Osteocyte (in vitro differentiated cells): ENCODE results near the gene FLII. TPM values are rescaled to one million over a fixed set of nuclear protein-coding genes. Genes with fewer than 3 reads are reported as not detected.

Source experiments
- DNase-seq: peaks from one replicate; pipeline ENCODE4 v3.0.0; 2021; ENCODE audit warnings: mixed read lengths; ENCODE audit not compliant: unreplicated experiment; ENCODE audit errors: extremely low spot score
- H3K27ac Mint-ChIP-seq: one replicate; pipeline ENCODE4 v1.8.0; 2021; ENCODE audit warnings: mild to moderate bottlenecking, mixed read lengths; ENCODE audit not compliant: unreplicated experiment
- H3K27me3 Mint-ChIP-seq: one replicate; pipeline ENCODE4 v1.8.0; 2021; ENCODE audit warnings: mixed read lengths; ENCODE audit not compliant: unreplicated experiment
- H3K36me3 Mint-ChIP-seq: one replicate; pipeline ENCODE4 v1.8.0; 2021; ENCODE audit warnings: mixed read lengths; ENCODE audit not compliant: unreplicated experiment
- H3K4me1 Mint-ChIP-seq: one replicate; pipeline ENCODE4 v1.8.0; 2021; ENCODE audit warnings: mixed read lengths; ENCODE audit not compliant: unreplicated experiment
- H3K4me3 Mint-ChIP-seq: one replicate; pipeline ENCODE4 v1.8.0; 2021; ENCODE audit warnings: mild to moderate bottlenecking, moderate library complexity, mixed read lengths; ENCODE audit not compliant: unreplicated experiment
- H3K9me3 Mint-ChIP-seq: one replicate; pipeline ENCODE4 v1.8.0; 2021; ENCODE audit warnings: mixed read lengths; ENCODE audit not compliant: unreplicated experiment
- CTCF ChIP-seq: fragments of 200-600 bp; sonication (generic); IDR thresholded peaks from 2 replicates; pipeline ENCODE4 v1.5.0; 2021; ENCODE audit warnings: antibody characterized with exemption, mild to moderate bottlenecking, moderate library complexity
- total RNA-seq: library from RNA; stranded (reverse); gene quantifications from 2 replicates; pipeline ENCODE4 v1.2.1, GENCODE V29; 2021

Gene FLII
- total RNA-seq, 1 donor from 2014 or later = 214 TPM

- Mint-ChIP-seq H3K27ac (no peak overlapping the region), H3K36me3 (peaks cover 10% of the 10 kb centered on the region), H3K27me3 (no peaks in the 10 kb centered on the region), H3K4me3 (no peak overlapping the region), H3K4me1 (peaks cover 20% of the 10 kb centered on the region), H3K9me3 (no peaks in the 10 kb centered on the region)
- DNase-seq = no peak
- TF ChIP-seq CTCF = no peak
These were observed 5.5 kb upstream of the FLII start for GRCh38 chr17:18263885-18264682.

- peaks cover 26% of the 10 kb centered on the region for H3K4me1 Mint-ChIP-seq
- peaks cover 10% of the 10 kb centered on the region for H3K36me3 Mint-ChIP-seq
- H3K27me3 Mint-ChIP-seq = no peaks in the 10 kb centered on the region
- no peak overlapping the region for H3K27ac Mint-ChIP-seq
- DNase-seq = no peak
- H3K9me3 Mint-ChIP-seq = no peaks in the 10 kb centered on the region
- peak overlapping the region; percentile 10 for H3K4me3 Mint-ChIP-seq
- TF ChIP-seq CTCF = no peak
These were observed 4.1 kb upstream of the FLII start for GRCh38 chr17:18262641-18263040.

GRCh38 chr17:18262111-18262510 is 3.6 kb upstream of the FLII start:
- Mint-ChIP-seq H3K36me3 (peaks cover 10% of the 10 kb centered on the region), H3K27me3 (no peaks in the 10 kb centered on the region), H3K9me3 (no peaks in the 10 kb centered on the region), H3K27ac (peak overlapping the region; percentile 41), H3K4me1 (peaks cover 31% of the 10 kb centered on the region), H3K4me3 (peak overlapping the region; percentile 50)
- no peak for TF ChIP-seq CTCF
- no peak for DNase-seq

GRCh38 chr17:18261659-18262058 is 3.1 kb upstream of the FLII start:
- no peak for DNase-seq

More at GRCh38 chr17:18261659-18262058, 3.1 kb upstream of the FLII start:
- Mint-ChIP-seq H3K27ac (peak overlapping the region; percentile 67), H3K9me3 (no peaks in the 10 kb centered on the region), H3K4me1 (peaks cover 35% of the 10 kb centered on the region), H3K4me3 (peak overlapping the region; percentile 78), H3K27me3 (no peaks in the 10 kb centered on the region), H3K36me3 (peaks cover 10% of the 10 kb centered on the region)
- no peak for TF ChIP-seq CTCF
